Kidney (tissue), 14 donors: ENCODE measurements around the gene SHLD2. TPM values are rescaled to one million over a fixed set of nuclear protein-coding genes. Genes with fewer than 3 reads are reported as not detected.

Experiments used
- DNase-seq, 5 donors: peaks; one replicate each; pipeline ENCODE4 v3.0.0-alpha.2; 2013 to 2020
- FAIRE-seq: peaks from 2 replicates; lab custom pipeline; 2012; peaks lifted over from hg19 to GRCh38; lab: Jason Lieb, UNC
- H3K27ac ChIP-seq, 2 donors: one replicate each; pipeline ENCODE4 v1.7.0; 2013; ENCODE audit warnings: low read depth in 2 of 2, low read length in 2 of 2, inconsistent platforms in 1 of 2
- H3K27me3 ChIP-seq: one replicate; pipeline ENCODE4 v1.7.1; 2013; ENCODE audit warnings: low read length, inconsistent platforms; ENCODE audit not compliant: control insufficient read depth, insufficient read depth
- H3K36me3 ChIP-seq, 3 donors: one replicate each; pipeline versions ENCODE4 v1.7.0 to v1.7.1; 2013; ENCODE audit warnings: low read length in 3 of 3, control low read depth in 1 of 3, inconsistent platforms in 1 of 3; ENCODE audit not compliant: insufficient read depth in 3 of 3, control insufficient read depth in 2 of 3
- H3K4me1 ChIP-seq, 3 donors: one replicate each; pipeline versions ENCODE4 v1.7.0 to v1.7.1; 2013; ENCODE audit warnings: low read length in 3 of 3, inconsistent platforms in 1 of 3, low read depth in 1 of 3; ENCODE audit not compliant: control insufficient read depth in 2 of 3, insufficient read depth in 2 of 3
- H3K4me3 ChIP-seq, 3 donors: one replicate each; pipeline versions ENCODE4 v1.7.0 to v1.8.1; 2013; ENCODE audit warnings: low read length in 3 of 3, control low read depth in 1 of 3, inconsistent platforms in 1 of 3
- H3K9ac ChIP-seq, 3 donors: one replicate each; pipeline versions ENCODE4 v1.7.0 to v1.7.1; 2013; ENCODE audit warnings: low read length in 3 of 3, control low read depth in 1 of 3, inconsistent platforms in 1 of 3
- H3K9me3 ChIP-seq, 3 donors: one replicate each; pipeline versions ENCODE4 v1.7.0 to v1.7.1; 2013; ENCODE audit warnings: low read length in 3 of 3, control low read depth in 1 of 3, inconsistent platforms in 1 of 3; ENCODE audit not compliant: control insufficient read depth in 2 of 3, insufficient read depth in 1 of 3
- CTCF ChIP-seq: IDR thresholded peaks from 3 replicates; pipeline ENCODE4 v1.5.1; 2012; ENCODE audit warnings: mild to moderate bottlenecking, moderate library complexity, borderline replicate concordance; ENCODE audit not compliant: insufficient read depth; ENCODE audit errors: extremely low read depth
- intact Hi-C: fragments of 100-400 bp; cut with DNase I; formaldehyde crosslinking; loops from one replicate; pipeline ENCODE4 v1.11.1; 2022
- polyA plus RNA-seq: library from polyadenylated mRNA; stranded (reverse); fragments of 350-450 nt; fragmentation: Illumina TruSeq; extraction: RNeasy Lipid Tissue Mini Kit (QIAGEN cat#74804); gene quantifications from one replicate; pipeline ENCODE4 v1.2.3, GENCODE V29; 2014; ENCODE audit warnings: low read depth, low replicate concordance; ENCODE audit not compliant: insufficient read depth
- total RNA-seq: library from RNA; stranded (reverse); fragmentation: NEBNext Ultra II Directional; extraction: Animal tissue kit (Norgen Biotek cat#: 25700); gene quantifications from one replicate; pipeline ENCODE4 v1.2.1, GENCODE V29; 2021
- donor health status: control.
- donor health status: control.
- donor health status: control.
- donor health status: control.
- donor health status: control.
- donor health status: DM: yes; HTN: yes; CAD: no.
- donor health status: Normal renal cell carcinoma (clear cell type).

SHLD2 gene
- total and polyA plus RNA-seq, 2 donors from 2014 or later: 25.9 to 36.9 TPM

- no peak for TF ChIP-seq CTCF
- FAIRE-seq: no peak
- H3K27ac ChIP-seq: no peak overlapping the region
Measured at GRCh38 chr10:87059401-87059800, 35.6 kb upstream of the SHLD2 start.

DNA sequence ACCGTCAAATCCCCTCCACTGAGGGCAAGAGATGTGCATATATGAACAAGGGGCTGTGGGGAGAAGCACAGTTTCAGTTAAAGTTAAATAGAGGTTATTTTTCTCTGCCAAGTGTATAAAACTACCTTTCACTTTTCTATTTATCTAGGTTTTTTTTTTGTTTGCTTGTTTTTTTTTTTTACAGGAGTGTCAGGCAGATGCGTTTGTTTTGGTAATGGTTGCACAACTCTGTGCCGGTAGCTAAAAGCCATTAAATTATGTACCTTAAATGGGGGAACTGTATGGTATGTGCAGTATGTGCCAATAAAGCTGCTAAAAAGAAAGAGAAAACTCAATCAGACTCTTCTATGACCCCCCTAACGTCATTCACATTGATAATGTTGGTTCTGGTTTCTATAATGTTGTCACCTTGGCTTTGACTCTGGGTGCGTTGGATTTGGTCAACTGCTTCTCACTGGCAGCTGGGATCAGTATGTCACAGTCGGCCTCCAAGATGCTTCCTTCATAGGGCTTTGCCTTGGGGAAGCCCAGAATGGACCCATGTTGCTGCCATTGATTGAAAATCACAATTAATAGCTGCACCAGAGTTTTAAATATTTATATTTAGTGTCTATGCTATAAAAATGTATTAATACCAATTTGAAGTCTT is 34.6 kb upstream of the SHLD2 start:
- intact Hi-C loops: no loop called here

More at GRCh38 chr10:87059401-87059800, 35.6 kb upstream of the SHLD2 start:
- H3K4me1 ChIP-seq: no peaks in the 10 kb centered on the region
- intact Hi-C loops: no loop called here
- DNase-seq: no peak
- no peaks in the 10 kb centered on the region for H3K9me3 ChIP-seq
- peaks cover 8 to 52% (median 29%) of the 10 kb centered on the region in 3 donors for H3K36me3 ChIP-seq
- no peaks in the 10 kb centered on the region for H3K27me3 ChIP-seq
- no peak overlapping the region for H3K9ac ChIP-seq
- H3K4me3 ChIP-seq: no peak overlapping the region

DNA sequence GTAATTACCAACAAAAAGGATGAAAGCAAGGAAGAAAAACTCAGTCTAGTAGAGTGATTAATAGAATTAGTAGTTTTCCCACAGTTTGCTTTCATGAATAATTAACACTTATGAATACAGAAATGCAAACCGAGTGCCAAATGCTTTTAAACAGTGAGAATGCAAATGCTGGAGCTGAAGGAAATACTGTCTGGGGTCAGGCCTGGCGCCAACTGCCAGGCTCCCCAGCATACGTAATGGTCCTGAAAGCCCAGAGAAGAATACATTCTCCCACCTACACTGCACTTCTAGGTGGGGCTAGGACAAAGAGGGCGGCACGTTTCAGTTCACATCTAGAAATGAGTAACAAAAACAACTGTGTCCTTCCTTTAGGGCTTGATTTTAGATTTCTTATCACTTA is 30.4 kb upstream of the SHLD2 start:
- Histone ChIP-seq H3K9ac (no peak overlapping the region), H3K4me3 (no peak overlapping the region), H3K36me3 (peaks cover 7 to 43% (median 18%) of the 10 kb centered on the region in 3 donors), H3K27ac (no peak overlapping the region), H3K4me1 (peaks cover 0 to 17% (median 0%) of the 10 kb centered on the region in 3 donors), H3K27me3 (no peaks in the 10 kb centered on the region), H3K9me3 (no peaks in the 10 kb centered on the region)
- no peak for TF ChIP-seq CTCF
- intact Hi-C loops: no loop called here
- DNase-seq (peak in 1 of 5 donors; percentile 18), FAIRE-seq (no peak)

More for the DNA sequence above, 34.6 kb upstream of the SHLD2 start:
- FAIRE-seq (no peak), DNase-seq (no peak)
- no peak overlapping the region for H3K27ac ChIP-seq
- TF ChIP-seq CTCF: no peak
- H3K4me1 ChIP-seq: peaks cover 0 to 5% (median 0%) of the 10 kb centered on the region in 3 donors
- no peaks in the 10 kb centered on the region for H3K27me3 ChIP-seq
- H3K9me3 ChIP-seq: no peaks in the 10 kb centered on the region
- H3K9ac ChIP-seq: no peak overlapping the region
- H3K4me3 ChIP-seq: no peak overlapping the region
- peaks cover 8 to 43% (median 23%) of the 10 kb centered on the region in 3 donors for H3K36me3 ChIP-seq

- no peak overlapping the region for H3K4me3 ChIP-seq
- TF ChIP-seq CTCF: no peak
- peaks cover 2 to 36% (median 11%) of the 10 kb centered on the region in 3 donors for H3K36me3 ChIP-seq
- H3K4me1 ChIP-seq: peaks cover 0 to 17% (median 0%) of the 10 kb centered on the region in 3 donors
- no peak overlapping the region for H3K27ac ChIP-seq
- FAIRE-seq (no peak), DNase-seq (no peak)
- H3K9me3 ChIP-seq: no peaks in the 10 kb centered on the region
- H3K27me3 ChIP-seq: no peaks in the 10 kb centered on the region
- H3K9ac ChIP-seq: no peak overlapping the region
- intact Hi-C loops: no loop called here
Measured at GRCh38 chr10:87066178-87066577, 28.8 kb upstream of the SHLD2 start.
